SK-N-SH (cell line): ENCODE data around the gene ELOVL2.

Source experiments
- CTCF ChIP-seq: fragments of 200-600 bp; sonication (generic); IDR thresholded peaks from 2 replicates; pipeline ENCODE4 v1.6.1; 2017; ENCODE audit warnings: antibody characterized with exemption, mild to moderate bottlenecking, moderate library complexity
- EP300 ChIP-seq, 2 experiments: IDR thresholded peaks; 2 replicates each; pipeline versions ENCODE4 v1.4.0 to v1.6.1; 2012; ENCODE audit warnings: borderline replicate concordance in 1 of 2, low read depth in 1 of 2, low read length in 1 of 2
- EZH2phosphoT487 ChIP-seq: fragments of 200-600 bp; sonication (generic); IDR thresholded peaks from 2 replicates; pipeline ENCODE4 v1.6.1; 2017; ENCODE audit warnings: low read depth, mixed run types, mild to moderate bottlenecking, antibody characterized with exemption, moderate library complexity, borderline replicate concordance
- MAX ChIP-seq: IDR thresholded peaks from 2 replicates; pipeline ENCODE4 v1.4.0; 2012; ENCODE audit warnings: low read depth
- POLR2AphosphoS5 ChIP-seq: IDR thresholded peaks from 2 replicates; pipeline ENCODE4 v1.6.1; 2012; ENCODE audit warnings: low read depth, low read length
- RAD21 ChIP-seq: IDR thresholded peaks from 2 replicates; pipeline ENCODE4 v1.6.1; 2012; ENCODE audit warnings: mild to moderate bottlenecking, low read length
- RCOR1 ChIP-seq: fragments of 150-350 bp; IDR thresholded peaks from 2 replicates; pipeline ENCODE4 v1.6.1; 2017; ENCODE audit warnings: antibody characterized with exemption, low read length
- RXRA ChIP-seq: IDR thresholded peaks from 2 replicates; pipeline ENCODE4 v1.4.0; 2012; ENCODE audit warnings: low read depth, mild to moderate bottlenecking, borderline replicate concordance
- TAF1 ChIP-seq: IDR thresholded peaks from 2 replicates; pipeline ENCODE4 v1.6.1; 2012; ENCODE audit warnings: low read depth, mild to moderate bottlenecking, low read length, moderate library complexity, borderline replicate concordance
- USF1 ChIP-seq: IDR thresholded peaks from 2 replicates; pipeline ENCODE4 v1.4.0; 2012; ENCODE audit warnings: low read depth, borderline replicate concordance

GRCh38 chr6:10976571-10976970, 67.5 kb downstream of the ELOVL2 start:
- TF ChIP-seq CTCF: no peak
- TF ChIP-seq POLR2AphosphoS5: no peak
- TF ChIP-seq USF1: no peak
- no peak for TF ChIP-seq MAX
- TF ChIP-seq EP300 (IDR thresholded peaks at IDR 0.05; ENCODE audit: borderline replicate concordance in 1 of 2, low read depth in 1 of 2, low read length in 1 of 2): no peak
- no peak for TF ChIP-seq RAD21
- TF ChIP-seq TAF1: no peak
- TF ChIP-seq RXRA: no peak
- TF ChIP-seq EZH2phosphoT487: no peak
- no peak for TF ChIP-seq RCOR1
